ENCODE measurements around the gene PC. TPM values are rescaled to one million over a fixed set of nuclear protein-coding genes. Genes with fewer than 3 reads are reported as not detected.
"Not testable (repeated sequence)": the region's sequence is repeated elsewhere in the genome, so short reads cannot be mapped to it uniquely, and the experiment has no call there.

The PC gene
- total RNA-seq, 1 experiment from 2014 or later: 8.6 TPM

- DNase-seq (ENCODE audit: low spot score): no peak
Measured at GRCh38 chr11:66978717-66979116, 20.5 kb upstream of the PC start.

- DNase-seq (ENCODE audit: low spot score): no peak
Measured at GRCh38 chr11:66978229-66978628, 20.0 kb upstream of the PC start.

GRCh38 chr11:66976925-66977324 lies 18.7 kb upstream of the PC start:
- no peak for DNase-seq (ENCODE audit: low spot score)

GRCh38 chr11:66976028-66976467 lies 17.9 kb upstream of the PC start:
- no peak for DNase-seq (ENCODE audit: low spot score)

GRCh38 chr11:66975405-66976027 lies 17.3 kb upstream of the PC start:
- no peak for DNase-seq (ENCODE audit: low spot score)

- no peak for DNase-seq (ENCODE audit: low spot score)
Measured at GRCh38 chr11:66974724-66975404, 16.7 kb upstream of the PC start, which contains the start of gene C11orf86. Gene C11orf86, plus strand, starts transcription at chr11:66975304. Its CDS starts 59 bp downstream, at chr11:66975363.

- no peak for DNase-seq (ENCODE audit: low spot score)
Measured at GRCh38 chr11:66973956-66974580, 15.9 kb upstream of the PC start.

GRCh38 chr11:66971488-66971887 lies 13.3 kb upstream of the PC start:
- DNase-seq (ENCODE audit: low spot score): no peak

- peak; percentile 95 for DNase-seq (ENCODE audit: low spot score)
Measured at GRCh38 chr11:66970807-66971442, 12.7 kb upstream of the PC start.

GRCh38 chr11:66970371-66970806 lies 12.2 kb upstream of the PC start:
- DNase-seq (ENCODE audit: low spot score): no peak

- DNase-seq (ENCODE audit: low spot score): no peak
Measured at GRCh38 chr11:66969584-66970225, 11.5 kb upstream of the PC start.

- DNase-seq (ENCODE audit: low spot score): peak; percentile 74
Measured at GRCh38 chr11:66967670-66968425, 9.7 kb upstream of the PC start.

GRCh38 chr11:66966351-66966750 lies 8.2 kb upstream of the PC start:
- DNase-seq (ENCODE audit: low spot score): no peak

- no peak for DNase-seq (ENCODE audit: low spot score)
Measured at GRCh38 chr11:66964495-66964894, 6.3 kb upstream of the PC start.

GRCh38 chr11:66962801-66963200 lies 4.6 kb upstream of the PC start:
- no peak for DNase-seq (ENCODE audit: low spot score)

- DNase-seq (ENCODE audit: low spot score): no peak
Measured at GRCh38 chr11:66962247-66962646, 4.1 kb upstream of the PC start.

- DNase-seq (ENCODE audit: low spot score): not testable (repeated sequence)
Measured at GRCh38 chr11:66961691-66962213, 3.6 kb upstream of the PC start.

- no peak for DNase-seq (ENCODE audit: low spot score)
Measured at GRCh38 chr11:66958956-66959274, 732 bp upstream of the PC start.

- DNase-seq (ENCODE audit: low spot score): no peak
Measured at GRCh38 chr11:66957971-66958231, 282 bp downstream of the PC start.

GRCh38 chr11:66956689-66957290 lies 1.4 kb downstream of the PC start:
- DNase-seq (ENCODE audit: low spot score): no peak

Data from A172 (cell line).